Measurements from ENCODE around the gene SOX9. TPM values are rescaled to one million over a fixed set of nuclear protein-coding genes. Genes with fewer than 3 reads are reported as not detected.

The SOX9 gene
- total RNA-seq, 3 donors from 2014 or later, result 3.0 to 47.7 (median 15.7) TPM

DNA sequence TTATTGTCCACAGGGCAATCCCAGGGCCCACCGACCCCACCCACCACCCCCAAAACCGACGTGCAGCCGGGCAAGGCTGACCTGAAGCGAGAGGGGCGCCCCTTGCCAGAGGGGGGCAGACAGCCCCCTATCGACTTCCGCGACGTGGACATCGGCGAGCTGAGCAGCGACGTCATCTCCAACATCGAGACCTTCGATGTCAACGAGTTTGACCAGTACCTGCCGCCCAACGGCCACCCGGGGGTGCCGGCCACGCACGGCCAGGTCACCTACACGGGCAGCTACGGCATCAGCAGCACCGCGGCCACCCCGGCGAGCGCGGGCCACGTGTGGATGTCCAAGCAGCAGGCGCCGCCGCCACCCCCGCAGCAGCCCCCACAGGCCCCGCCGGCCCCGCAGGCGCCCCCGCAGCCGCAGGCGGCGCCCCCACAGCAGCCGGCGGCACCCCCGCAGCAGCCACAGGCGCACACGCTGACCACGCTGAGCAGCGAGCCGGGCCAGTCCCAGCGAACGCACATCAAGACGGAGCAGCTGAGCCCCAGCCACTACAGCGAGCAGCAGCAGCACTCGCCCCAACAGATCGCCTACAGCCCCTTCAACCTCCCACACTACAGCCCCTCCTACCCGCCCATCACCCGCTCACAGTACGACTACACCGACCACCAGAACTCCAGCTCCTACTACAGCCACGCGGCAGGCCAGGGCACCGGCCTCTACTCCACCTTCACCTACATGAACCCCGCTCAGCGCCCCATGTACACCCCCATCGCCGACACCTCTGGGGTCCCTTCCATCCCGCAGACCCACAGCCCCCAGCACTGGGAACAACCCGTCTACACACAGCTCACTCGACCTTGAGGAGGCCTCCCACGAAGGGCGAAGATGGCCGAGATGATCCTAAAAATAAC lies 3.0 kb downstream of the SOX9 start:
- TF ChIP-seq POLR2AphosphoS5 (IDR thresholded peaks at IDR 0.05), result peak in 1 of 3 donors; percentile 18
- TF ChIP-seq CTCF (IDR thresholded peaks at IDR 0.05), result no peak
- no peak for TF ChIP-seq POLR2A (IDR thresholded peaks at IDR 0.05)
- H3K4me1 ChIP-seq, result peaks cover 0 to 4% of the 10 kb centered on the region in 2 donors
- H3K36me3 ChIP-seq, result no peaks in the 10 kb centered on the region
- DNase-seq (ENCODE audit: low spot score in 2 of 2), result no peak
- H3K27ac ChIP-seq, result peak overlapping the region; percentile 77 to 93
- intact Hi-C loops (cut with DNase I; ENCODE audit: low total_unique reads), result loop anchor here (10.0 kb wide), 1 partner anchor 329 kb away; no protein-coding TSS in a partner anchor
- no peaks in the 10 kb centered on the region for H3K27me3 ChIP-seq
- H3K9me3 ChIP-seq, result no peaks in the 10 kb centered on the region
- peak overlapping the region in 2 of 3 donors; percentile 73 to 85 for H3K4me3 ChIP-seq

DNA sequence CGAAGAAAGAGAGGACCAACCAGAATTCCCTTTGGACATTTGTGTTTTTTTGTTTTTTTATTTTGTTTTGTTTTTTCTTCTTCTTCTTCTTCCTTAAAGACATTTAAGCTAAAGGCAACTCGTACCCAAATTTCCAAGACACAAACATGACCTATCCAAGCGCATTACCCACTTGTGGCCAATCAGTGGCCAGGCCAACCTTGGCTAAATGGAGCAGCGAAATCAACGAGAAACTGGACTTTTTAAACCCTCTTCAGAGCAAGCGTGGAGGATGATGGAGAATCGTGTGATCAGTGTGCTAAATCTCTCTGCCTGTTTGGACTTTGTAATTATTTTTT lies 3.6 kb downstream of the SOX9 start:
- H3K27ac ChIP-seq, result peak overlapping the region; percentile 77 to 93
- intact Hi-C loops (cut with DNase I; ENCODE audit: low total_unique reads), result loop anchor here (10.0 kb wide), 1 partner anchor 330 kb away; no protein-coding TSS in a partner anchor
- DNase-seq (ENCODE audit: low spot score in 2 of 2), result no peak
- H3K36me3 ChIP-seq, result no peaks in the 10 kb centered on the region
- no peak for TF ChIP-seq POLR2A (IDR thresholded peaks at IDR 0.05)
- TF ChIP-seq CTCF (IDR thresholded peaks at IDR 0.05), result no peak
- TF ChIP-seq POLR2AphosphoS5 (IDR thresholded peaks at IDR 0.05), result no peak
- no peaks in the 10 kb centered on the region for H3K27me3 ChIP-seq
- H3K4me1 ChIP-seq, result peaks cover 0 to 4% of the 10 kb centered on the region in 2 donors
- H3K9me3 ChIP-seq, result no peaks in the 10 kb centered on the region
- H3K4me3 ChIP-seq, result peak overlapping the region in 2 of 3 donors; percentile 73 to 85

- DNase-seq (ENCODE audit: low spot score in 2 of 2), result no peak
- Histone ChIP-seq H3K4me1 (peaks cover 0 to 4% of the 10 kb centered on the region in 2 donors), H3K4me3 (peak overlapping the region in 2 of 3 donors; percentile 73 to 85), H3K27ac (peak overlapping the region; percentile 44 to 93), H3K9me3 (no peaks in the 10 kb centered on the region), H3K36me3 (no peaks in the 10 kb centered on the region), H3K27me3 (no peaks in the 10 kb centered on the region)
- intact Hi-C loops (cut with DNase I; ENCODE audit: low total_unique reads), result loop anchor here (10.0 kb wide), 1 partner anchor 330 kb away; no protein-coding TSS in a partner anchor
- no peak for TF ChIP-seq POLR2AphosphoS5 (IDR thresholded peaks at IDR 0.05)
- no peak for TF ChIP-seq POLR2A (IDR thresholded peaks at IDR 0.05)
- TF ChIP-seq CTCF (IDR thresholded peaks at IDR 0.05), result no peak
Observed at GRCh38 chr17:72125226-72125651, 4.4 kb downstream of the SOX9 start.

GRCh38 chr17:72125742-72126141 lies 4.9 kb downstream of the SOX9 start:
- intact Hi-C loops (cut with DNase I; ENCODE audit: low total_unique reads), result loop anchor here (10.0 kb wide), 1 partner anchor 331 kb away; no protein-coding TSS in a partner anchor
- H3K36me3 ChIP-seq, result no peaks in the 10 kb centered on the region
- peak overlapping the region in 1 of 2 donors; percentile 93 for H3K27ac ChIP-seq
- DNase-seq (ENCODE audit: low spot score in 2 of 2), result no peak
- H3K4me1 ChIP-seq, result peaks cover 0 to 4% of the 10 kb centered on the region in 2 donors
- no peaks in the 10 kb centered on the region for H3K27me3 ChIP-seq
- no peak overlapping the region for H3K4me3 ChIP-seq
- TF ChIP-seq CTCF (IDR thresholded peaks at IDR 0.05), result no peak
- no peaks in the 10 kb centered on the region for H3K9me3 ChIP-seq

Measured in breast epithelium (tissue), 4 donors.